M059J (cell line): ENCODE data around the gene DOK1. TPM values are rescaled to one million over a fixed set of nuclear protein-coding genes. Genes with fewer than 3 reads are reported as not detected.
A peak's percentile ranks its signal among the peaks of the same experiment; 100 is the strongest.

ENCODE experiments used
- DNase-seq: peaks from one replicate; pipeline ENCODE4 v3.0.0-alpha.2; 2012; ENCODE audit warnings: low read depth
- total RNA-seq: library from RNA; depleted of rRNA; stranded (reverse); fragments of >200 nt; shearing (Covaris generic); gene quantifications from 2 replicates; pipeline ENCODE4 v1.2.3, GENCODE V29; 2014

Gene DOK1
- total RNA-seq, 1 experiment from 2014 or later, result 13.3 TPM

GRCh38 chr2:74567881-74568280 lies 13.4 kb downstream of the DOK1 start:
- peak; percentile 85 for DNase-seq

DNA sequence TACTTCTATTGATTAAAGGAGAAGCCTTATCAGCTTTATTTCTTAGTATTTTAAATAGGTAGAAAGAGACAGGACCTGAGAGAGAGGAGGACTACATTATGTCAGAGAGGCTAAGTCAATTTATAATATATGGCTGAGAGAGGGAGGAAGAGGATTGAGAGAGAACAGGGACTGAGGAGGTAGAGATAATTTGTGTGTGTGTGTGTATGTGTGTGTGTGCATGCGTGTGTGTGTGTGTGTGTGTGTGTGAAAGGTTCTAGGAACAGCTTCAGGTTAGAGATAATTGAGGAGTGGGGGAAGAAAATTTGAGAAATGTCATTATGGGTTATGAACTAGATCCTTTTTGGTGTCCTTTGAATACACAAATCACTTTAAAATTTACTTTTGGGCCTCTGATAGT lies 15.2 kb downstream of the DOK1 start:
- DNase-seq, result no peak

- DNase-seq, result no peak
These were observed 16.5 kb downstream of the DOK1 start for GRCh38 chr2:74571058-74571457.

DNA sequence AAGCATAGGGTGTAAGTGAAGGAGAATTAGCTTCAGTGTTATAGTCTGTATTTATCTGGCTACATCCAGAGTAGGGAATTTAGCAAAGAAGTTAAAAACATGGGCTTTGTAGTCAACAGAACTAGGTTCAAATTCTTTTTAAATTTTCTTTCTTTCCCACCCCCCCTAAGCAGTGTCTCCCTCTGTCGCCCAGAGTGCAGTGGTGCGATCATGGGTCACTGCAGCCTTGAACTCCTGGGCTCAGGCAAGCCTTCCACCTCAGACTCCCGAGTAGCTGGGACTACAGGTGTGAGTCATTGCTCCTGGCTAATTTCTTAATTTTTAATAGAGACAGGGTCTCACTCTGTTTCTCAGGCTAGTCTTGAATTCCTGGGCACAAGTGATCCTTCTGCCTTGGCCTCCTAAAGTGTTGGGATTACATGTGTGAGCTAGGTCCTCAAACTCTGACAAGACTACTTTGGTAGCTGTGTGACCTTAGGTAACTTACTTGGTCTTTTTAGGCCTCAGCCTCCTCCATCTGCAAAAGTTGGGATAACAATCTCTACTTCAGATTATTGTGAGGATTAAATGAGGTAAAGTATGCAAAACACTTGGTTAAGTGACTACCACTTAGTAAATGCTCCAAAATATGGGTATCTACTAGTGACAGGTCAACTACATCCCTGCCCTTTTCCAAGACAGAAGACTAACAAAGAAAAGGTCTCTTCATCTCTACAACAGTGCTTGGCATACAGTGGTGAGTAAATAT lies 17.8 kb downstream of the DOK1 start:
- no peak for DNase-seq

- peak; percentile 64 for DNase-seq
These were observed 19.4 kb downstream of the DOK1 start for GRCh38 chr2:74573747-74574562.

DNA sequence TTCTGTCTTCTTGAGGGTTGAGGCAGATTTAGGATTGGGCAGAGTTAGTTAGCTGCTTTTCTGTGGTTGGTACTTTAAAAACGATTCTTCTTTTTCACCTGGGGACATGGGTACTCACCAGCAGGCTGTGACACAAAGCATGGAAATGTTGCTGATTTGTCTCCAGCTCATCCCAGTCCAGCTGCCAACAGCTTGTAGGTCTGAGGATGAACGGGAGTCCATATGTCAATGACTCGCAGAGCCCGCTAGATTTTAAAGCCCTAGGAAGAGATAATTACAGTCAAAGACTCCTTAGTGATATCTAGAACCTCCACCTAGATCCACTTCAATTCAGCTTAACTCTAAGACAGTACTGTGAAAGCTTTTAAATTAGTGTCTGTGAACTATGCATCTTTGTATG lies 20.8 kb downstream of the DOK1 start:
- no peak for DNase-seq

DNA sequence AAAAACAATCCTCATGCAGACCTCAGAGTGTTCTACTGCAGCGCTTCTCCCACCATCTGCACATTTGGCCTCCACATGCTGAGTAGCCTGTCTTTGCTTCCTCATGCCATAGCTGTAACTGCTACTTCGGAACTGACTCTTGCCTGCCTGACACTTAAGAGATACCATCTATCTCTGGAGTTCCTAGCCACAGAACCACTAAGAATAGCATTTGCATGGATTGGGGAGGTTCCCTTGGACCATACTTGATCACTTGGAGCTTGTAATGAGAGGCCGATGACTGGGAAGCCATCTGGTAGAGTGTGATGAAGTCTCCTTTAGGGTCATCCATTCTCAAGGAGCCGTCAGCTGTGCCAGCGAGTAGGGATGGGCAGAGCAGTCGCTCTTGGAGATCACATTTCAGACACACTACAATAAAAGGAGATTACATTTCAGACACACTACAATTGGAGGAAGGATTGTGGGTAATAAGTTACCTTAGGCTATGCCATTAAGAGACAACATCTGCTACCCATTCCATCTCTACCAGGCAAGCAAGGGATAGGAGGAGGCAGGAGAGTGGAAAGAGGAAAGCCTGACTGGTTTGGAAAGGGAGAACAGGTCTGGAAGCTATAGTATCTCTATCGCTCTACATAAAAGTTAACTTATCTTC lies 21.8 kb downstream of the DOK1 start:
- no peak for DNase-seq

DNA sequence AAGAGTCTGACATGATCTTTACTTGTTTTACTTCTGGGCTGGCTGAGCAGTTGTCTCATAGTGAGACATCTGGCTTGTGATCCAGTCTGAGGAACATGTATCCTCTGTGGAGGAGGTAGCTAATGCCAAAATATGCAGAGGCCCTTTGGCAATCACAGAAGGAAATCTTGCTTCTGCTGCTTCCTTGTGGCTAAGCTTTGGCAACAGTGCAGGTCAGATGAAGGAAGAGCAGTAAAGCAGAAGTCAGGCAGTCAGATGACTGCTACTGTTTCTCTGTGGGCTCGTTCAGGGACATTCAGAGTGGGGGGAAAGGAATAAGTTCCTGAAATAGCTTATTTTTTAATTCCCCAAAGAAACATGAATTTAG lies 22.3 kb downstream of the DOK1 start:
- peak; percentile 55 for DNase-seq

GRCh38 chr2:74577448-74577847 lies 22.9 kb downstream of the DOK1 start:
- no peak for DNase-seq

GRCh38 chr2:74578408-74578807 lies 23.9 kb downstream of the DOK1 start:
- no peak for DNase-seq

DNA sequence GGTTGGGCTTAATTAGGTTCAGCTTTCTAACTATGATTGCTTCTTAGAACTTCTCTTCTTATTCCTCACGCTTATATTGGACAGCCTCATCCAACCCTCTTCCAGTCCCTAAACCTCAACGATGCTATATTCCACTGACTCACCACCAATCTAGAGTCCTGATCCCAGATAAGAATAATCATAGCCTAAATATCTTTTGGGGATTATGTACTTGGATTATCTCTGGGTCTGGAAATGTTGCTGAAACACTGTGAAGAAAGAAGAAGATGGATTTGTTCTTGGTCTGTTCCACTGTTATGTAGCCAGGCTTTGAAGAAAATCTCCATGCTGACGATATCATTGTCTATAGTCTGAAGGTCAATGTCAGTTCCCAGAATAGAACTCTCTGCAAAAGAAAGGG lies 26.9 kb downstream of the DOK1 start:
- DNase-seq, result no peak

DNA sequence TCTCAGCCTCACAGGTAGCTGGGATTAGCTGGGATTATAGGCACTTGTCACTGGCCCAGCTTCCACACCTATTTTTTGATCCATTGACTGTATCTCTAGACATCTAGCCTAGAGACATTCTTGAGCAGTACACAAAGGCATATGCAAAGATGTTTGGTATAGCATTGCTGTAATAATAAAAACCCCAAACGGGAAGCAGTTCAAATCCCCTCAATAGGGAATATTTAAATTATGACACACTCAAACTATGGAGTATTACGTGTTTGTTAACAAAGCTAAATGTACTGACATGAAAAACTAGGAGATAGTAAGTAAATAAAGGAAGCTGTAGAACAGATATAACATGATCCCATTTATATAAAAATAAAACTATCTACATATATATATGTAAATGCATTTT lies 27.7 kb downstream of the DOK1 start:
- DNase-seq, result no peak

GRCh38 chr2:74583504-74583903 lies 29.0 kb downstream of the DOK1 start:
- DNase-seq, result peak; percentile 80

DNA sequence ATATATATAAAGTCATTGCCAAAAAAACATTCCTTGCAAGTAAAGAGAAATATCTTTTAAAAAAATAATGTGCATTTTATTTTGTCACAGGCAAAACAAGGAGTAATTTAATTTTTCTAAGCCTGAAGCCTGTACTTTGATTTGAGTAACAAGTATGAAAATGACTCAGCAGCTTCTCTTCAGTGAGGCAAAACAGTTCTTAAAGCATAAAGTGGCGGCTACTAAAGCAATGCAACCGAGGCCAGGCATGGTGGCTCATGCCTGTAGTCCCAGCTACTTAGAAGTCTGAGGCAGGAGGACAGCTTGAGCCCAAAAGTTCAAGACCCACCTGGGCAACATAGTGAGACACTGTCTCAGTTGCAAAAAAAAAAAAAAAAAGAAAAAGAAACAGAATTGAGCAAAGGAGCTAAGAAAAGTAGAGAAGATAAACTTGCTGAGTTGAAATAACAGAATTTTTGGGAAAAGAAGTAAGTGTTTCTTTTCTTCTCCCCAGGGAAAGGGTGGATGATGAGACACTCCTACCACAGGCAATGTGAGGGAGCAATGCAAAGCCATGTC lies 29.6 kb downstream of the DOK1 start:
- no peak for DNase-seq

- DNase-seq, result no peak
These were observed 31.1 kb downstream of the DOK1 start for GRCh38 chr2:74585406-74586185.

- peak; percentile 74 for DNase-seq
These were observed 33.3 kb downstream of the DOK1 start for GRCh38 chr2:74587664-74588277.

GRCh38 chr2:74588664-74589063 lies 34.1 kb downstream of the DOK1 start:
- no peak for DNase-seq

DNA sequence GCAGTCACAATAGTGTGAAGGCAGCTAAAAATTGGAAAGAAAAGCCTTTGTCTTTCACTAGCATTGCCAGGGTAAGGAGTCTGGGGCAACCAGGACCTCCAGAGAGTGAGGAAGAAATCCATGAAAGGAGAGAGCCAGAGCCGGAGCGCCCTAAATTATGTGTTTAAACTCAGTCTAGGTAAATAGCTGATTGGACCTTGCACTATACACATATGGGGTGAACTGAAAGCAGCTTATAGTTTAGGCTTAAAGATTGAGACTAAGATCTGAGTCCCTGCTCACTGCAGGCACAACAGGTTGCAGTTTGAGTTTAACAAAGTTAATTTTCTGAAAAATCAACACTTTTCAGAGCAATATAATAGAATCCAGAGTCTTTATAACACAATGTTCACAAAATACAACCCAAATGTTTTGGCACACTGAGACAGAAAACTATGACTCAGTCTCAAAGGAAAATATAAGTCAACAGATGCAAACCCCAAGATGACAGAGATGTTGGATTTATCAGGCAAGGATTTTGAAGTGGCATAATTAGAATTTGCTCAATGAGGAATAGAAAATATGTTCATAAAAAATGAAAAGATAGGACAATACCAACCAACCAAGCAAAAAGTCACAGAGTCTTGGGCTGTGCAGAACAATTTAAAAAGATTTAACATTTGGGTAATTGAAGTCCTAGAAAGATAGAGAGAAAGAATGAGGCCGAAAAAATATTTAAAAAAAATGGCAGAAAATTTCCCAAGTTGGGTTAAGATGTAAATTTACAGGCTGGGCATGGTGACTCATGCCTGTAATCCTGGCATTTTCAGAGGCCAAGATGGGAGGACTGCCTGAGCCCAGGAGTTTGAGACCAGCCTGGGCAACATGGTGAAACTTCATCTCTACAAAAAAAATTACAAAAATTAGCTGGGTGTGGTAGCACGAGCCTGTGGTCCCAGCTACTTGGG lies 39.6 kb downstream of the DOK1 start:
- DNase-seq, result peak; percentile 45

GRCh38 chr2:74596584-74596983 lies 42.1 kb downstream of the DOK1 start:
- DNase-seq, result no peak

GRCh38 chr2:74597410-74597809 lies 42.9 kb downstream of the DOK1 start:
- no peak for DNase-seq
